Lung (tissue), 12 donors: ENCODE measurements around the gene TCF20. TPM values are rescaled to one million over a fixed set of nuclear protein-coding genes. Genes with fewer than 3 reads are reported as not detected.

Experiments used
- ATAC-seq: fragments of 200-7000 bp; cut with Tn5 transposase; one replicate; pipeline ENCODE4 v1.9.1; 2020; ENCODE audit warnings: moderate number of reproducible peaks; ENCODE audit not compliant: insufficient read depth, low FRiP score
- DNase-seq, 3 donors: peaks; one replicate each; pipeline ENCODE4 v3.0.0-alpha.2; 2013 to 2017
- H3K27ac ChIP-seq, 2 donors: one replicate each; pipeline ENCODE4 v1.5.1; 2013; ENCODE audit warnings: mild to moderate bottlenecking in 2 of 2, moderate library complexity in 2 of 2, control low read depth in 1 of 2, inconsistent platforms in 1 of 2, low read depth in 1 of 2, low read length in 1 of 2
- H3K27me3 ChIP-seq, 3 donors: one replicate each; pipeline ENCODE4 v1.5.1; 2013; ENCODE audit warnings: low read length in 2 of 3; ENCODE audit not compliant: control insufficient read depth in 3 of 3, insufficient read depth in 3 of 3
- H3K36me3 ChIP-seq, 4 donors: one replicate each; pipeline ENCODE4 v1.5.1; 2013; ENCODE audit warnings: low read length in 4 of 4, mild to moderate bottlenecking in 1 of 4, moderate library complexity in 1 of 4; ENCODE audit not compliant: control insufficient read depth in 4 of 4, insufficient read depth in 4 of 4
- H3K4me1 ChIP-seq, 5 donors: one replicate each; pipeline ENCODE4 v1.5.1; 2013; ENCODE audit warnings: low read length in 5 of 5, mild to moderate bottlenecking in 2 of 5, moderate library complexity in 1 of 5; ENCODE audit not compliant: control insufficient read depth in 5 of 5, insufficient read depth in 5 of 5
- H3K4me3 ChIP-seq: one replicate; pipeline ENCODE4 v1.5.1; 2013; ENCODE audit warnings: mild to moderate bottlenecking, control low read depth, moderate library complexity
- H3K9ac ChIP-seq, 2 donors: one replicate each; pipeline ENCODE4 v1.5.1; 2013; ENCODE audit warnings: low read length in 2 of 2, control low read depth in 1 of 2; ENCODE audit not compliant: insufficient read depth in 1 of 2
- H3K9me3 ChIP-seq, 4 donors: one replicate each; pipeline ENCODE4 v1.5.1; 2013; ENCODE audit warnings: low read length in 3 of 4, mild to moderate bottlenecking in 1 of 4, moderate library complexity in 1 of 4; ENCODE audit not compliant: control insufficient read depth in 4 of 4, insufficient read depth in 3 of 4
- WGBS, 2 donors: extraction: QIAGEN DNeasy Blood & Tissue Kit; methylation state at CpG; one replicate each; pipeline ENCODE4 v1.1.7; 2013; 5-methylcytosine and 5-hydroxymethylcytosine counted together
- polyA plus RNA-seq, 2 donors: library from polyadenylated mRNA; stranded (reverse); fragments of 200-250 nt; gene quantifications; one replicate each; pipeline ENCODE4 v1.2.1, GENCODE V29; 2013
- total RNA-seq, 2 donors: library from RNA; depleted of rRNA in 1 of 2; stranded (reverse); fragments of >200 nt in 1 of 2; gene quantifications; one replicate each; pipeline ENCODE4 v1.2.1, GENCODE V29; 2014 to 2021
- TF ChIP-seq, protein P1 (sequence below): IDR thresholded peaks from 2 replicates; pipeline ENCODE4 v1.5.1; 2012; ENCODE audit warnings: mild to moderate bottlenecking; ENCODE audit errors: control extremely low read depth, extremely low read depth
- donor health status: control.
- donor health status: control.
- donor health status: Bipolar disorder and iron deficiency.
- donor health status: healthy.
- donor health status: DM: yes; HTN: yes; CAD: no.

Gene TCF20
- total and polyA plus RNA-seq, 4 donors, result 9.7 to 41.5 (median 22.7) TPM

DNA sequence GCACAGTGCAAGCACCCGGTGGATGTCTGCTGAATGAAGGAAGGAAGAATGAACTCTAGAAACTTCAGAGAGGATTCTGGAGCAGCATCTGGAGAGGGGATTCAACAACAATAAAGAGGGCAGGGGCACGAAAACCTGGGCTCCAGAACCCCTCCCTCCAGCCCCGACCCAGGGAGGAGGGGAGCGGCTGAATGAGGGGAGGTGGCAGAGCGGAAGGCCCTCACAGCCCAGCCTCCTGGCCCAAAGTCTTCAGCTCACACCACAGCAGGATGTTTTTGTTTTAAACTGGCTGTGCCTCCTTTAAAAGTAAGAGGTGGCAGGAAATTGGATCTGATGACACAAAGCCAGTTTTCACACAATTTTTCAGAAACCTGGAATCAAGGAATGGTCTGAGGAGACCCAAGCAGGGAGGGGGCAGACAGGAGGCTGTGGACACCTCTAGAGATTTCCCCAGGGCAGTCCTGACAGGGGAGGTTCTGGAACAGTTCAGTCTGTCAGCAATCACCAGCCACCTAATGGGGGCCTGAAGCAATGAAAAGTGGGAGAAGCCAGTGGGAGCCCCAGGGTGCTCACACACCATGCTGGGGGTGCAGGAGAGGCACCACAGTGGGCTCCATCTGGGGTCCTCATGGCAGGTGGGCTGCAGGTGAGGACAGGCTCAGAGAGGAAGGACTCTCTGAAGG, 44.4 kb upstream of the TCF20 start:
- WGBS, 2 donors, result 42 to 58% methylated on average over 5 of the region's 5 CpGs
- H3K4me1 ChIP-seq, result peaks cover 0 to 18% (median 3%) of the 10 kb centered on the region in 5 donors
- ATAC-seq, result no peak

DNA sequence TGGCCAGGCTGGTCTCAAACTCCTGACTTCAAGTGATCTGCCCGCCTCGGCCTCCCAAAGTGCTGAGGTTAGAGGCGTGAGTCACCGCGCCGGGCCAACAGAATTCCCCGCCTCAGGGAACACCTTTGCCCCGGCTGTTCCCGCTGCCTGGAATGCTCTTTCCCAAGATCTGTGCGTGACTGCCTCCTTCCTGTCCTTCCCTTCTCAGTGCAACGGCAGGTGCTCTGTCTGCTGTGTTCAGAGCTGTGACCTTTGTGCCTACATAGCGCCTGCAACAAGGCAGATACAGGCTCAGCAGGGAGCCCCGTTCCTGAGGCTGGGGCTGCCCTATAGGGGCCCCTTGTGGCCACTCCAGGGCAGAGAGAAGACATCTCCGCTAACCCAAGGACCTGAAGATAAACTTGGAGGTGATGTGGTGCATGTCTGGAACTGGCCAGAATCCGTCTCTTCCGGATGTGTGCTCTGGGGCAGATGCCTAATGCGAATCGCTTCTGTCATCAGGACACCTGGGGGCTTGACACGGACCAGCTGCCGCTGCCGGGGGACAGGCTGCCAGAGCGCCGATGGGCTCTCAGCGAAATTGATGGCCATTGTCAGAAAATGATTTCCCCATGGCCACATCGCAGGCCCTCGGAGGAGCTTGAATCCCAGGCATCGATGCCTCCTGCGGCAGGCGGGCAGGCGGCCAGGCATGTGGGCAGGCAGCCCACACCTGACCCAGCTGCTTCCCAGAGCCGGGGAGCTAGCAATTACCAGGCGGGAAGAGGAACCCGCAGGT, 43.5 kb upstream of the TCF20 start:
- ATAC-seq (peak; percentile 48), DNase-seq (peak in 1 of 3 donors; percentile 49)
- TF ChIP-seq, protein P1, sequence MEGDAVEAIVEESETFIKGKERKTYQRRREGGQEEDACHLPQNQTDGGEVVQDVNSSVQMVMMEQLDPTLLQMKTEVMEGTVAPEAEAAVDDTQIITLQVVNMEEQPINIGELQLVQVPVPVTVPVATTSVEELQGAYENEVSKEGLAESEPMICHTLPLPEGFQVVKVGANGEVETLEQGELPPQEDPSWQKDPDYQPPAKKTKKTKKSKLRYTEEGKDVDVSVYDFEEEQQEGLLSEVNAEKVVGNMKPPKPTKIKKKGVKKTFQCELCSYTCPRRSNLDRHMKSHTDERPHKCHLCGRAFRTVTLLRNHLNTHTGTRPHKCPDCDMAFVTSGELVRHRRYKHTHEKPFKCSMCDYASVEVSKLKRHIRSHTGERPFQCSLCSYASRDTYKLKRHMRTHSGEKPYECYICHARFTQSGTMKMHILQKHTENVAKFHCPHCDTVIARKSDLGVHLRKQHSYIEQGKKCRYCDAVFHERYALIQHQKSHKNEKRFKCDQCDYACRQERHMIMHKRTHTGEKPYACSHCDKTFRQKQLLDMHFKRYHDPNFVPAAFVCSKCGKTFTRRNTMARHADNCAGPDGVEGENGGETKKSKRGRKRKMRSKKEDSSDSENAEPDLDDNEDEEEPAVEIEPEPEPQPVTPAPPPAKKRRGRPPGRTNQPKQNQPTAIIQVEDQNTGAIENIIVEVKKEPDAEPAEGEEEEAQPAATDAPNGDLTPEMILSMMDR, result peak; percentile 1
- no peak overlapping the region for H3K4me3 ChIP-seq
- H3K27ac ChIP-seq, result no peak overlapping the region
- no peak overlapping the region for H3K9ac ChIP-seq
- peaks cover 0 to 18% (median 3%) of the 10 kb centered on the region in 5 donors for H3K4me1 ChIP-seq
- H3K9me3 ChIP-seq, result no peaks in the 10 kb centered on the region
- WGBS, 2 donors, result 41 to 55% methylated on average over 32 to 33 of the region's 33 CpGs
- H3K36me3 ChIP-seq, result no peaks in the 10 kb centered on the region
- peaks cover 0 to 2% (median 0%) of the 10 kb centered on the region in 3 donors for H3K27me3 ChIP-seq

More for the DNA sequence above, 44.4 kb upstream of the TCF20 start:
- Histone ChIP-seq H3K27ac (no peak overlapping the region), H3K27me3 (peaks cover 0 to 2% (median 0%) of the 10 kb centered on the region in 3 donors), H3K9ac (no peak overlapping the region), H3K9me3 (no peaks in the 10 kb centered on the region), H3K36me3 (no peaks in the 10 kb centered on the region), H3K4me3 (no peak overlapping the region)
- DNase-seq, result peak in 1 of 3 donors; percentile 42
- TF ChIP-seq, protein P1, result no peak

DNA sequence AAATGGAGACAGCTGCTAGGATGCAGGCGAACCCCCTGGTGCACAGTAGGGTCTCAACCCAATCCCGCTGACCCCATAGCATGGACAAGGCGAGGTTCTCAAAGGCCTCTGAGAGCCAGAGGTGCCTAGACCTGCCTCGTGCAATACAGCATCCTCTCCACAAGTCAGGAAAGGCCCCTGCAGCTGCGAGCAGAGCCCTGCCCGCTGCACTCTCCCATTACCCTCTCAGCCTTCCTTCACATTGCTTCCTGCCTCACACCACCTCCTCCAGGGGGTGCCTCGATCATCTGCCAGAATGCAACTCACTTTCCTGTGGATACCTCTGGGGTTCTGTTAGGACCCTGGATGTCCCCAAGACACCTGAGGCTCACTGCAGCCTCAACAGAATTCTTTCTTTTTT, 42.8 kb upstream of the TCF20 start:
- Histone ChIP-seq H3K36me3 (no peaks in the 10 kb centered on the region), H3K27me3 (peaks cover 0 to 2% (median 0%) of the 10 kb centered on the region in 3 donors), H3K9ac (no peak overlapping the region), H3K4me1 (peaks cover 0 to 18% (median 3%) of the 10 kb centered on the region in 5 donors), H3K27ac (no peak overlapping the region), H3K9me3 (no peaks in the 10 kb centered on the region), H3K4me3 (no peak overlapping the region)
- TF ChIP-seq, protein P1, result no peak
- 77 to 79% methylated on average over 7 of the region's 7 CpGs for WGBS, 2 donors
- DNase-seq (no peak), ATAC-seq (no peak)
